Keratinocyte (primary cell): Measurements from ENCODE around the gene DNM1. TPM values are rescaled to one million over a fixed set of nuclear protein-coding genes. Genes with fewer than 3 reads are reported as not detected.

Source experiments
- DNase-seq: peaks from one replicate; pipeline ENCODE4 v3.0.0-alpha.2; 2011; ENCODE audit warnings: low read depth, missing footprints, low spot score
- FAIRE-seq: peaks from 2 replicates; lab custom pipeline; 2011; peaks lifted over from hg19 to GRCh38; lab: Jason Lieb, UNC
- H2AFZ ChIP-seq: 2 replicates; pipeline ENCODE4 v1.6.0; 2012; ENCODE audit warnings: low read length, control low read depth, inconsistent platforms; ENCODE audit not compliant: control insufficient read depth
- H3K27ac ChIP-seq: 2 replicates; pipeline ENCODE4 v1.5.1; 2011; ENCODE audit warnings: low read length; ENCODE audit not compliant: control insufficient read depth, insufficient read depth
- H3K27me3 ChIP-seq: 3 replicates; pipeline ENCODE4 v1.6.0; 2011; ENCODE audit warnings: low read length; ENCODE audit not compliant: control insufficient read depth, insufficient read depth; ENCODE audit errors: extremely low read depth
- H3K36me3 ChIP-seq, 2 experiments: 2 replicates in 1 of 2; 3 replicates in 1 of 2; pipeline ENCODE4 v1.5.1; 2011; ENCODE audit warnings: low read length in 2 of 2, mild to moderate bottlenecking in 1 of 2; ENCODE audit not compliant: control insufficient read depth in 2 of 2, insufficient read depth in 2 of 2; ENCODE audit errors: extremely low read depth in 1 of 2
- H3K4me1 ChIP-seq: 3 replicates; pipeline ENCODE4 v1.5.1; 2011; ENCODE audit warnings: low read length; ENCODE audit not compliant: control insufficient read depth, insufficient read depth; ENCODE audit errors: extremely low read depth
- H3K4me2 ChIP-seq: 3 replicates; pipeline ENCODE4 v1.6.0; 2011; ENCODE audit warnings: low read depth, low read length; ENCODE audit not compliant: control insufficient read depth, insufficient read depth; ENCODE audit errors: extremely low read depth
- H3K4me3 ChIP-seq, 3 experiments: fragments of 200-600 bp in 1 of 3; sonication (generic) in 1 of 3; 2 replicates in 2 of 3; 3 replicates in 1 of 3; pipeline ENCODE4 v1.5.1; 2011 to 2016; ENCODE audit warnings: low read length in 3 of 3, mild to moderate bottlenecking in 3 of 3, control low read depth in 2 of 3, inconsistent platforms in 1 of 3, low read depth in 1 of 3, mixed read lengths in 1 of 3, mixed run types in 1 of 3, moderate library complexity in 1 of 3; ENCODE audit not compliant: control insufficient read depth in 2 of 3, insufficient read depth in 2 of 3; ENCODE audit errors: extremely low read depth in 1 of 3
- H3K79me2 ChIP-seq: 2 replicates; pipeline ENCODE4 v1.6.0; 2012; ENCODE audit warnings: low read length; ENCODE audit not compliant: control insufficient read depth, insufficient read depth
- H3K9ac ChIP-seq: 3 replicates; pipeline ENCODE4 v1.6.0; 2011; ENCODE audit warnings: low read length; ENCODE audit not compliant: control insufficient read depth, insufficient read depth; ENCODE audit errors: extremely low read depth
- H3K9me1 ChIP-seq: 3 replicates; pipeline ENCODE4 v1.6.0; 2011; ENCODE audit warnings: low read length; ENCODE audit not compliant: control insufficient read depth, insufficient read depth; ENCODE audit errors: extremely low read depth
- H3K9me3 ChIP-seq: 2 replicates; pipeline ENCODE4 v1.5.1; 2012; ENCODE audit warnings: low read depth, low read length; ENCODE audit not compliant: control insufficient read depth
- H4K20me1 ChIP-seq: 3 replicates; pipeline ENCODE4 v1.6.0; 2011; ENCODE audit warnings: low read length; ENCODE audit not compliant: control insufficient read depth, insufficient read depth; ENCODE audit errors: extremely low read depth
- EZH2 ChIP-seq: IDR thresholded peaks from one replicate; pipeline ENCODE4 v1.6.1; 2012; ENCODE audit warnings: inconsistent platforms, mild to moderate bottlenecking, low read length, moderate library complexity
- dilution Hi-C: fragments of 300-500 bp; cut with MboI; formaldehyde crosslinking; loops from one replicate; pipeline ENCODE4 v1.7.0; 2020; ENCODE audit warnings: low sequenced_read_pairs; ENCODE audit not compliant: extremely low pct_ligation_motif_present
- polyA plus RNA-seq, 5 experiments: library from polyadenylated mRNA; depleted of rRNA in 3 of 5; stranded (reverse) in 3 of 5; stranded (forward) in 1 of 5; unstranded in 1 of 5; fragments of >200 nt; gene quantifications; 1 replicate in 1 of 5; 2 replicates in 3 of 5; 3 replicates in 1 of 5; pipeline versions ENCODE4 v1.2.1 to v1.2.3, GENCODE V29; 2011 to 2012; ENCODE audit warnings: missing spikeins in 2 of 5, low read depth in 1 of 5, low replicate concordance in 1 of 5
- TF ChIP-seq, protein P1 (sequence below), 3 experiments: IDR thresholded peaks in 1 of 3; conservative IDR thresholded peaks in 1 of 3; optimal IDR thresholded peaks in 1 of 3; 2 replicates in 2 of 3; 3 replicates in 1 of 3; pipeline versions ENCODE3 to v1.5.1; 2011; ENCODE audit warnings: low read length in 3 of 3, mild to moderate bottlenecking in 3 of 3, moderate library complexity in 2 of 3, control low read depth in 1 of 3, inconsistent platforms in 1 of 3; ENCODE audit not compliant: insufficient read depth in 2 of 3; ENCODE audit errors: extremely low read depth in 1 of 3

Gene DNM1
- polyA plus RNA-seq, 1 donor (not counting 4 experiments of a cell fraction or from before 2014, with no cell fraction given) = 0.25 TPM

DNA sequence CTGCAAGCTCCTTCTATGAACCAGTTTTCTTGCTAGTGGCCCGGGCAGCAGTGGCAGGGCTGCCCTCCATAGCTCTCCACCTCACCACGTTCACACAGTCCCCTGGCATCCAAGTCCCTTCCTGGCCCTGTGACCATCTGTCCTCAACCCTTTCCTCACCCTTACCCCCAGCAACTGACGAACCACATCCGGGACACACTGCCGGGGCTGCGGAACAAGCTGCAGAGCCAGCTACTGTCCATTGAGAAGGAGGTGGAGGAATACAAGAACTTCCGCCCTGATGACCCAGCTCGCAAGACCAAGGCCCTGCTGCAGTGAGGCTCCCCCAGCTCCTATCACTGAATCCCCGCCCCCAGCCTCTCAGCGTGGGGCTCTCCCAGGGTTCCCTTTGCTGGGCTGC lies 18.8 kb downstream of the DNM1 start:
- Histone ChIP-seq H3K4me1 (peaks cover 8% of the 10 kb centered on the region), H3K4me2 (no peak overlapping the region), H3K79me2 (no peaks in the 10 kb centered on the region), H3K9me1 (no peaks in the 10 kb centered on the region), H3K27ac (no peak overlapping the region), H2AFZ (no peak overlapping the region), H3K27me3 (peaks cover 5% of the 10 kb centered on the region), H3K9ac (no peak overlapping the region), H3K4me3 (no peak overlapping the region), H3K9me3 (no peaks in the 10 kb centered on the region), H3K36me3 (no peaks in the 10 kb centered on the region), H4K20me1 (no peaks in the 10 kb centered on the region)
- dilution Hi-C loops = no loop called here
- no peak for FAIRE-seq
- no peak for TF ChIP-seq EZH2
- TF ChIP-seq, protein P1, sequence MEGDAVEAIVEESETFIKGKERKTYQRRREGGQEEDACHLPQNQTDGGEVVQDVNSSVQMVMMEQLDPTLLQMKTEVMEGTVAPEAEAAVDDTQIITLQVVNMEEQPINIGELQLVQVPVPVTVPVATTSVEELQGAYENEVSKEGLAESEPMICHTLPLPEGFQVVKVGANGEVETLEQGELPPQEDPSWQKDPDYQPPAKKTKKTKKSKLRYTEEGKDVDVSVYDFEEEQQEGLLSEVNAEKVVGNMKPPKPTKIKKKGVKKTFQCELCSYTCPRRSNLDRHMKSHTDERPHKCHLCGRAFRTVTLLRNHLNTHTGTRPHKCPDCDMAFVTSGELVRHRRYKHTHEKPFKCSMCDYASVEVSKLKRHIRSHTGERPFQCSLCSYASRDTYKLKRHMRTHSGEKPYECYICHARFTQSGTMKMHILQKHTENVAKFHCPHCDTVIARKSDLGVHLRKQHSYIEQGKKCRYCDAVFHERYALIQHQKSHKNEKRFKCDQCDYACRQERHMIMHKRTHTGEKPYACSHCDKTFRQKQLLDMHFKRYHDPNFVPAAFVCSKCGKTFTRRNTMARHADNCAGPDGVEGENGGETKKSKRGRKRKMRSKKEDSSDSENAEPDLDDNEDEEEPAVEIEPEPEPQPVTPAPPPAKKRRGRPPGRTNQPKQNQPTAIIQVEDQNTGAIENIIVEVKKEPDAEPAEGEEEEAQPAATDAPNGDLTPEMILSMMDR (optimal IDR thresholded peaks at IDR 0.05 in 1 of 3, IDR thresholded peaks at IDR 0.05 in 1 of 3, conservative IDR thresholded peaks at IDR 0.05 in 1 of 3; ENCODE audit: extremely low read depth in 1 of 3, insufficient read depth in 2 of 3, low read length in 3 of 3) = no peak
- DNase-seq = no peak

DNA sequence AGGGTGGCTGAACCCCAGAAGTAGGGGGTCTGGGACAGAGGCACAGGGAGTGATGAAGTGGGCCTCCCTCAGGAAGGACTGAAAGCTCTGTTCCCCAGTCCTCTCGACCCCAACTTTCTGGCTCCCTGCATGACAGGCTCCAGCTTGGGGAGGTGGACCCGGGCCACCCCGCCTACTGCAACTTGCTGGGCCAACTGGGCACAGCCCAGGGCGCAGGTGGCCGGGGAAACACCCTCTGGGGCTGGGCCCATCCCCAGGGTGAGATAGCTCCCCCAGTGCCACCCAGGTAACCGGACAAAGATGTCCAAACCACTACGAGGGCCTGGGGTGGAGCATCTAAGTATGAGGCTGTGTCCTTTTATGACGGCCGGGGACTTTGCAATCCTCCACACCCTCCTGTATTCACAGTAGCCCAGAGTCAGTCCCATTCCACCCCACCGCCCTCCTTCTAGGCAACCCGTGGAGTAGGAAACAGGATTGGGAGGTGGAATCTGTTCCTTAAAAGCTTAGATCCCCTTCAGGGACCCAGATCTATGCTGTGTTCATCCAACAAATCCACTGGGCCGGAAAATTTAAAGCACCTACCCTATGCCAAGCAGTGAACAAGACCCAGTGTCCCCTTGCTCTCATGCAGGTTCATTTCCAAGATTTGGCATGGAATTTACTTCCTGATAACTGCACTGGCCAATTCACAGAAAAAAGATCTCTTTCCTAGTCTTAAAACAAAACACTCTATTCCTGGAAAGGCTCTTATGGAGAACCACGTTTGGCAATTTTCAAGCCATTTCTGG lies 19.9 kb downstream of the DNM1 start:
- TF ChIP-seq EZH2 = no peak
- TF ChIP-seq, protein P1 (optimal IDR thresholded peaks at IDR 0.05 in 1 of 3, IDR thresholded peaks at IDR 0.05 in 1 of 3, conservative IDR thresholded peaks at IDR 0.05 in 1 of 3; ENCODE audit: extremely low read depth in 1 of 3, insufficient read depth in 2 of 3, low read length in 3 of 3) = no peak
- Histone ChIP-seq H2AFZ (no peak overlapping the region), H4K20me1 (no peaks in the 10 kb centered on the region), H3K9ac (no peak overlapping the region), H3K4me1 (peaks cover 5% of the 10 kb centered on the region), H3K27me3 (peaks cover 5% of the 10 kb centered on the region), H3K36me3 (no peaks in the 10 kb centered on the region), H3K9me3 (no peaks in the 10 kb centered on the region), H3K4me2 (no peak overlapping the region), H3K27ac (no peak overlapping the region), H3K79me2 (no peaks in the 10 kb centered on the region), H3K9me1 (no peaks in the 10 kb centered on the region), H3K4me3 (no peak overlapping the region)
- FAIRE-seq = no peak
- no peak for DNase-seq
- dilution Hi-C loops = no loop called here
